Activated B cell treated with CpG ODN at 0.5 μM for 24 hours (primary cell): ENCODE measurements around the gene EGFLAM. TPM values are rescaled to one million over a fixed set of nuclear protein-coding genes. Genes with fewer than 3 reads are reported as not detected.

Source experiments
- ATAC-seq: fragments of 200-7000 bp; cut with Tn5 transposase; one replicate; pipeline ENCODE4 v1.10.0; 2021; ENCODE audit warnings: low read depth, mild to moderate bottlenecking, moderate library complexity
- CTCF ChIA-PET: fragments of 350-600 bp; sonication (Branson Sonifier 250); formaldehyde crosslinking; loops from one replicate; lab custom pipeline; 2021; ENCODE audit warnings: antibody characterized with exemption; lab: Charles Lee
- POLR2A ChIA-PET: fragments of 350-600 bp; sonication (Branson Sonifier 250); formaldehyde crosslinking; loops from one replicate; lab custom pipeline; 2021; ENCODE audit warnings: antibody characterized with exemption; lab: Charles Lee
- DNase-seq: peaks from one replicate; pipeline ENCODE4 v3.0.0; 2022
- H3K27ac Mint-ChIP-seq: one replicate; pipeline ENCODE4 v1.8.0; 2020; ENCODE audit warnings: mixed read lengths
- H3K27me3 Mint-ChIP-seq: one replicate; pipeline ENCODE4 v1.8.0; 2021; ENCODE audit warnings: mixed read lengths
- H3K36me3 Mint-ChIP-seq: one replicate; pipeline ENCODE4 v1.8.0; 2021; ENCODE audit warnings: low read depth, mixed read lengths
- H3K4me1 Mint-ChIP-seq: one replicate; pipeline ENCODE4 v1.8.0; 2021; ENCODE audit warnings: mixed read lengths
- H3K4me3 Mint-ChIP-seq: one replicate; pipeline ENCODE4 v1.8.0; 2020; ENCODE audit warnings: mild to moderate bottlenecking, mixed read lengths
- H3K9me3 Mint-ChIP-seq: one replicate; pipeline ENCODE4 v1.8.0; 2020; ENCODE audit warnings: mixed read lengths
- CTCF ChIP-seq: fragments of 200-600 bp; IDR thresholded peaks from one replicate; pipeline ENCODE4 v1.8.0; 2022; ENCODE audit warnings: antibody characterized with exemption, mild to moderate bottlenecking
- intact Hi-C: fragments of 100-400 bp; cut with micrococcal nuclease; formaldehyde crosslinking; loops from one replicate; pipeline ENCODE4 v1.15.1; 2024
- total RNA-seq: library from RNA; stranded (reverse); gene quantifications from 2 replicates; pipeline ENCODE4 v1.2.3, GENCODE V29; 2022

EGFLAM gene
- total RNA-seq, 1 donor from 2014 or later, result not detected

- CTCF ChIA-PET, result interaction anchor here (1.0 to 1.1 kb wide), 2 partner anchors 18 kb away, joined by 3 to 4 read pairs; no protein-coding TSS in a partner anchor
- H3K4me3 Mint-ChIP-seq, result no peak overlapping the region
- ATAC-seq (no peak), DNase-seq (no peak)
- H3K27ac Mint-ChIP-seq, result no peak overlapping the region
- H3K36me3 Mint-ChIP-seq, result no peaks in the 10 kb centered on the region
- peaks cover 31% of the 10 kb centered on the region for H3K27me3 Mint-ChIP-seq
- no peaks in the 10 kb centered on the region for H3K4me1 Mint-ChIP-seq
- intact Hi-C loops, result loop anchor here (5.0 kb wide), 1 partner anchor 389 kb away; no protein-coding TSS in a partner anchor
- POLR2A ChIA-PET, result no interaction called here
- TF ChIP-seq CTCF, result no peak
- H3K9me3 Mint-ChIP-seq, result no peaks in the 10 kb centered on the region
These were observed 165.2 kb downstream of the EGFLAM start for GRCh38 chr5:38423276-38424147.

GRCh38 chr5:38424148-38425060 lies 166.0 kb downstream of the EGFLAM start:
- DNase-seq (no peak), ATAC-seq (no peak)
- ChIA-PET CTCF (interaction anchor here (1.1 kb wide), 1 partner anchor 17 kb away, joined by 3 read pairs; no protein-coding TSS in a partner anchor), POLR2A (no interaction called here)
- H3K27ac Mint-ChIP-seq, result no peak overlapping the region
- no peak for TF ChIP-seq CTCF
- intact Hi-C loops, result loop anchor here (5.0 kb wide), 1 partner anchor 388 kb away; no protein-coding TSS in a partner anchor
- H3K36me3 Mint-ChIP-seq, result no peaks in the 10 kb centered on the region
- H3K4me3 Mint-ChIP-seq, result no peak overlapping the region
- H3K27me3 Mint-ChIP-seq, result peaks cover 36% of the 10 kb centered on the region
- no peaks in the 10 kb centered on the region for H3K9me3 Mint-ChIP-seq
- H3K4me1 Mint-ChIP-seq, result no peaks in the 10 kb centered on the region

- ChIA-PET POLR2A (no interaction called here), CTCF (no interaction called here)
- DNase-seq, result no peak
- no peaks in the 10 kb centered on the region for H3K9me3 Mint-ChIP-seq
- no peaks in the 10 kb centered on the region for H3K4me1 Mint-ChIP-seq
- no peak for ATAC-seq
- TF ChIP-seq CTCF, result no peak
- H3K36me3 Mint-ChIP-seq, result no peaks in the 10 kb centered on the region
- intact Hi-C loops, result no loop called here
- no peak overlapping the region for H3K4me3 Mint-ChIP-seq
- H3K27ac Mint-ChIP-seq, result no peak overlapping the region
- H3K27me3 Mint-ChIP-seq, result peaks cover 40% of the 10 kb centered on the region
These were observed 168.1 kb downstream of the EGFLAM start for GRCh38 chr5:38426490-38426889.

GRCh38 chr5:38426986-38427950 lies 168.9 kb downstream of the EGFLAM start:
- DNase-seq (no peak), ATAC-seq (no peak)
- intact Hi-C loops, result no loop called here
- Mint-ChIP-seq H3K36me3 (no peaks in the 10 kb centered on the region), H3K4me3 (no peak overlapping the region), H3K4me1 (no peaks in the 10 kb centered on the region), H3K9me3 (no peaks in the 10 kb centered on the region), H3K27ac (no peak overlapping the region), H3K27me3 (peaks cover 39% of the 10 kb centered on the region)
- CTCF ChIA-PET, result no interaction called here
- POLR2A ChIA-PET, result no interaction called here
- TF ChIP-seq CTCF, result no peak
